NCI-H128 (cell line): Measurements from ENCODE around the gene MAD1L1.
"Not testable (repeated sequence)": the region's sequence is repeated elsewhere in the genome, so short reads cannot be mapped to it uniquely, and the experiment has no call there.

Source experiments
- DNase-seq: peaks from one replicate; lab custom pipeline; 2025; ENCODE audit not compliant: unreplicated experiment; lab: John Stamatoyannopoulos, UW

The MAD1L1 gene

GRCh38 chr7:1848911-1849311, 383.8 kb downstream of the MAD1L1 start:
- no peak for DNase-seq

GRCh38 chr7:1848013-1848640, 384.6 kb downstream of the MAD1L1 start:
- no peak for DNase-seq

- DNase-seq, result no peak
These were observed 385.3 kb downstream of the MAD1L1 start for GRCh38 chr7:1847260-1848001.

GRCh38 chr7:1846331-1847065, 386.2 kb downstream of the MAD1L1 start:
- no peak for DNase-seq

- no peak for DNase-seq
These were observed 387.0 kb downstream of the MAD1L1 start for GRCh38 chr7:1845536-1846311.

GRCh38 chr7:1844951-1845390, 387.8 kb downstream of the MAD1L1 start:
- DNase-seq, result no peak

- DNase-seq, result no peak
These were observed 388.3 kb downstream of the MAD1L1 start for GRCh38 chr7:1844336-1844950.

- no peak for DNase-seq
These were observed 388.8 kb downstream of the MAD1L1 start for GRCh38 chr7:1843921-1844335.

GRCh38 chr7:1843271-1843861, 389.4 kb downstream of the MAD1L1 start:
- DNase-seq, result no peak

GRCh38 chr7:1842321-1843221, 390.2 kb downstream of the MAD1L1 start:
- DNase-seq, result no peak

- DNase-seq, result not testable (repeated sequence)
These were observed 391.3 kb downstream of the MAD1L1 start for GRCh38 chr7:1841286-1842021.

- not testable (repeated sequence) for DNase-seq
These were observed 392.0 kb downstream of the MAD1L1 start for GRCh38 chr7:1840744-1841143.

GRCh38 chr7:1839701-1840100, 393.0 kb downstream of the MAD1L1 start:
- no peak for DNase-seq

- not testable (repeated sequence) for DNase-seq
These were observed 393.7 kb downstream of the MAD1L1 start for GRCh38 chr7:1838911-1839531.

GRCh38 chr7:1838544-1838872, 394.2 kb downstream of the MAD1L1 start:
- not testable (repeated sequence) for DNase-seq

- DNase-seq, result not testable (repeated sequence)
These were observed 394.8 kb downstream of the MAD1L1 start for GRCh38 chr7:1837696-1838543.

GRCh38 chr7:1831933-1832535, 400.7 kb downstream of the MAD1L1 start:
- not testable (repeated sequence) for DNase-seq
